ENCODE measurements around the gene SOS1. TPM values are rescaled to one million over a fixed set of nuclear protein-coding genes. Genes with fewer than 3 reads are reported as not detected.

Gene SOS1
- total and polyA plus RNA-seq, 2 donors (not counting 3 experiments of a cell fraction or from before 2014, with no cell fraction given) = 22.2 to 32.5 TPM

GRCh38 chr2:38977047-38977446 lies 143.8 kb downstream of the SOS1 start:
- intact Hi-C loops (cut with micrococcal nuclease) = no loop called here
- CTCF ChIA-PET = no interaction called here

More at GRCh38 chr2:38977047-38977446, 143.8 kb downstream of the SOS1 start:
- no peak for FAIRE-seq
- Histone ChIP-seq H3K4me2 (ENCODE audit: insufficient read depth, low read length) (no peak overlapping the region), H3K9ac (replicated peaks; ENCODE audit: extremely low read depth, insufficient read depth, low read length) (no peak overlapping the region), H3K4me3 (replicated peaks in 1 of 3; ENCODE audit: insufficient read depth in 1 of 3, low read depth in 1 of 3, low read length in 3 of 3) (no peak overlapping the region), H4K20me1 (replicated peaks; ENCODE audit: control insufficient read depth, extremely low read depth, insufficient read depth, low read length) (no peaks in the 10 kb centered on the region), H3K79me2 (ENCODE audit: control insufficient read depth, insufficient read depth, low read length) (no peaks in the 10 kb centered on the region), H2AFZ (ENCODE audit: low read depth, low read length) (no peak overlapping the region), H3K27ac (ENCODE audit: insufficient read depth, low read depth, low read length) (no peak overlapping the region), H3K9me3 (replicated peaks; ENCODE audit: control insufficient read depth, insufficient read depth, low read length) (no peaks in the 10 kb centered on the region), H3K4me1 (ENCODE audit: control insufficient read depth, extremely low read depth, insufficient read depth, low read length) (no peaks in the 10 kb centered on the region), H3K27me3 (ENCODE audit: control insufficient read depth in 2 of 2, insufficient read depth in 2 of 2, low read length in 2 of 2) (no peaks in the 10 kb centered on the region), H3K9me1 (replicated peaks; ENCODE audit: control insufficient read depth, extremely low read depth, insufficient read depth, low read length) (no peaks in the 10 kb centered on the region), H3K36me3 (ENCODE audit: control insufficient read depth in 2 of 2, extremely low read depth in 1 of 2, insufficient read depth in 2 of 2, low read length in 2 of 2) (no peaks in the 10 kb centered on the region)
- no peak for TF ChIP-seq JUN (IDR thresholded peaks at IDR 0.05; ENCODE audit: borderline replicate concordance, insufficient read depth, insufficient read length, low read depth)
- no peak for TF ChIP-seq CTCF (IDR thresholded peaks at IDR 0.05; ENCODE audit: extremely low read depth in 1 of 2, insufficient read depth in 1 of 2, low read depth in 1 of 2, low read length in 2 of 2)
- TF ChIP-seq EZH2 (IDR thresholded peaks at IDR 0.05; ENCODE audit: borderline replicate concordance, low read depth, low read length, severe bottlenecking) = no peak
- no peak for TF ChIP-seq MAX (IDR thresholded peaks at IDR 0.05; ENCODE audit: insufficient read depth, insufficient read length)
- TF ChIP-seq MYC (IDR thresholded peaks at IDR 0.05; ENCODE audit: low read depth, low read length) = no peak
- no peak for DNase-seq (ENCODE audit: low read depth, low spot score)
- dilution Hi-C loops (cut with MboI; ENCODE audit: extremely low pct_ligation_motif_present, low sequenced_read_pairs) = no loop called here
- BruUV-seq (replicated peaks) = no TSS peak
- POLR2A ChIA-PET = no interaction called here
